HEK293T (cell line): Measurements from ENCODE around the gene TSG101.

Source experiments
- L3MBTL2 ChIP-seq: fragments of 450-650 bp; conservative IDR thresholded peaks from 2 replicates; pipeline ENCODE4 v1.6.1; 2016; ENCODE audit warnings: mild to moderate bottlenecking
- NFRKB ChIP-seq: fragments of 450-650 bp; IDR thresholded peaks from 2 replicates; pipeline ENCODE4 v1.6.1; 2016; ENCODE audit warnings: mild to moderate bottlenecking, moderate library complexity
- SP1 ChIP-seq: fragments of 450-650 bp; IDR thresholded peaks from 2 replicates; pipeline ENCODE4 v1.6.1; 2017
- TARDBP ChIP-seq: fragments of 450-650 bp; IDR thresholded peaks from 2 replicates; pipeline ENCODE4 v1.6.1; 2016

- no peak for TF ChIP-seq NFRKB
- TF ChIP-seq TARDBP: no peak
- TF ChIP-seq L3MBTL2: no peak
- TF ChIP-seq SP1: no peak
These were observed 88.1 kb downstream of the TSG101 start for GRCh38 chr11:18438691-18439090.
